Measurements from ENCODE around the gene LRBA. TPM values are rescaled to one million over a fixed set of nuclear protein-coding genes. Genes with fewer than 3 reads are reported as not detected.

The LRBA gene
- total and polyA plus RNA-seq, 5 donors from 2014 or later, result 23.0 to 95.3 (median 25.4) TPM

DNA sequence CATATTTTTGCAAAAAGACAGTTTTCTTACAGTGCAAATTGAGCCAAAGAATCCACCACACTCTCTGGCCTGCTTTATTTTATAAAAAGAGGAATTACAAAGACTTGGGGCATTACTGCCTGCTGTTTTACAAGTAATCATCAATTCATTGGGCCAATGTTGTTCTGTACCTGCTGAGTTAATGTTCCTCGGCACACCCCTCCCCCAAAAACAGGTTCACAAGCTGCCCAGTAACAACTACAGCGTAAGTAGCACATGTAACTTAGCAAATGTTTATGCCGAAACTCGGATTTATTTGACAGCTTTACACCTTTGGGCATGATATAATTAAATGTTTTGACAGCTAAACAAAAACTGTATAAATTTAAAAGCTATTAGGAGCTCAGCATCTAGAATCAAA is 647.8 kb downstream of the LRBA start:
- H3K4me3 ChIP-seq (ENCODE audit: low read depth, low read length), result no peak overlapping the region
- peaks cover 3 to 10% (median 6%) of the 10 kb centered on the region in 4 donors for H3K4me1 Mint-ChIP-seq
- H3K36me3 Mint-ChIP-seq, result peaks cover 7% of the 10 kb centered on the region
- no peaks in the 10 kb centered on the region for H3K9me3 ChIP-seq (ENCODE audit: control insufficient read depth in 2 of 2, low read length in 2 of 2)
- no peak for DNase-seq
- H3K27me3 ChIP-seq (ENCODE audit: control insufficient read depth, insufficient read depth, low read length), result no peaks in the 10 kb centered on the region
- H3K27ac Mint-ChIP-seq, result no peak overlapping the region
- H3K4me1 ChIP-seq (ENCODE audit: control insufficient read depth, insufficient read depth, low read length, poor library complexity, severe bottlenecking), result no peaks in the 10 kb centered on the region
- no peaks in the 10 kb centered on the region for H3K9me3 Mint-ChIP-seq
- no peak overlapping the region for H3K27ac ChIP-seq (ENCODE audit: insufficient read depth, low read length, poor library complexity, severe bottlenecking)
- ATAC-seq (ENCODE audit: low read depth in 2 of 2), result no peak
- H3K36me3 ChIP-seq (ENCODE audit: control insufficient read depth, insufficient read depth, low read length), result no peaks in the 10 kb centered on the region
- H3K4me3 Mint-ChIP-seq, result no peak overlapping the region
- H3K27me3 Mint-ChIP-seq, result no peaks in the 10 kb centered on the region

GRCh38 chr4:150366487-150366999 is 648.5 kb downstream of the LRBA start:
- no peak overlapping the region for H3K4me3 Mint-ChIP-seq
- no peaks in the 10 kb centered on the region for H3K4me1 ChIP-seq (ENCODE audit: control insufficient read depth, insufficient read depth, low read length, poor library complexity, severe bottlenecking)
- H3K4me1 Mint-ChIP-seq, result peaks cover 5 to 10% (median 7%) of the 10 kb centered on the region in 4 donors
- no peaks in the 10 kb centered on the region for H3K9me3 ChIP-seq (ENCODE audit: control insufficient read depth in 2 of 2, low read length in 2 of 2)
- no peak for DNase-seq
- no peak overlapping the region for H3K4me3 ChIP-seq (ENCODE audit: low read depth, low read length)
- H3K27me3 ChIP-seq (ENCODE audit: control insufficient read depth, insufficient read depth, low read length), result no peaks in the 10 kb centered on the region
- H3K36me3 ChIP-seq (ENCODE audit: control insufficient read depth, insufficient read depth, low read length), result no peaks in the 10 kb centered on the region
- H3K36me3 Mint-ChIP-seq, result peaks cover 12% of the 10 kb centered on the region
- H3K27ac ChIP-seq (ENCODE audit: insufficient read depth, low read length, poor library complexity, severe bottlenecking), result no peak overlapping the region
- ATAC-seq (ENCODE audit: low read depth in 2 of 2), result no peak
- H3K27ac Mint-ChIP-seq, result peak overlapping the region in 1 of 3 donors; percentile 0
- no peaks in the 10 kb centered on the region for H3K9me3 Mint-ChIP-seq
- H3K27me3 Mint-ChIP-seq, result no peaks in the 10 kb centered on the region

GRCh38 chr4:150363721-150364688 is 651.1 kb downstream of the LRBA start:
- DNase-seq (peak in 1 of 3 donors; percentile 35), ATAC-seq (ENCODE audit: low read depth in 2 of 2) (no peak)
- Mint-ChIP-seq H3K9me3 (no peaks in the 10 kb centered on the region), H3K4me3 (peak overlapping the region in 1 of 4 donors; percentile 7), H3K36me3 (peaks cover 15% of the 10 kb centered on the region), H3K27ac (no peak overlapping the region), H3K27me3 (no peaks in the 10 kb centered on the region), H3K4me1 (peaks cover 5 to 8% (median 7%) of the 10 kb centered on the region in 4 donors)
- Histone ChIP-seq H3K4me3 (ENCODE audit: low read depth, low read length) (no peak overlapping the region), H3K9me3 (ENCODE audit: control insufficient read depth in 2 of 2, low read length in 2 of 2) (no peaks in the 10 kb centered on the region), H3K27me3 (ENCODE audit: control insufficient read depth, insufficient read depth, low read length) (no peaks in the 10 kb centered on the region), H3K4me1 (ENCODE audit: control insufficient read depth, insufficient read depth, low read length, poor library complexity, severe bottlenecking) (no peaks in the 10 kb centered on the region), H3K36me3 (ENCODE audit: control insufficient read depth, insufficient read depth, low read length) (no peaks in the 10 kb centered on the region), H3K27ac (ENCODE audit: insufficient read depth, low read length, poor library complexity, severe bottlenecking) (no peak overlapping the region)

DNA sequence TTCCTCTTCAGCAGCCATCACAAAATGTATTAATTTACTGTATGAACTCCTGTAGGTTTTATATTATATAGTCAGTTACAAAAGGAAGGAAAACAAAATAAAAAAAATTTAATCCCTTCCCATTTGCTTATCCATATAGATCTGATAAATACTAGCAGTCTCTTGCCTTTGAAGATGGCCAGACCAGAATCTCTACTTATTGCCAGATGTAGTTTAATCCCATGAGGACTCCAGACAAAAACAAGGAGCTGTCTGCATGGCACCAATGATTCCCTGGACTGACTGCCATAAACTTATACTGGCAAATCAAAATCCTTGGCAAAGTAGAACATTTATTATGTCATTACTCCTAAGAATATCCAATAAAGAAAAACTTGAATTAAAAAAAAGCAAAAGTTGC is 656.4 kb downstream of the LRBA start:
- Mint-ChIP-seq H3K9me3 (no peaks in the 10 kb centered on the region), H3K4me3 (no peak overlapping the region), H3K36me3 (peaks cover 12% of the 10 kb centered on the region), H3K4me1 (peaks cover 3 to 8% (median 4%) of the 10 kb centered on the region in 4 donors), H3K27ac (no peak overlapping the region), H3K27me3 (peaks cover 4% of the 10 kb centered on the region)
- Histone ChIP-seq H3K9me3 (ENCODE audit: control insufficient read depth in 2 of 2, low read length in 2 of 2) (no peaks in the 10 kb centered on the region), H3K27ac (ENCODE audit: insufficient read depth, low read length, poor library complexity, severe bottlenecking) (no peak overlapping the region), H3K36me3 (ENCODE audit: control insufficient read depth, insufficient read depth, low read length) (no peaks in the 10 kb centered on the region), H3K4me3 (ENCODE audit: low read depth, low read length) (no peak overlapping the region), H3K4me1 (ENCODE audit: control insufficient read depth, insufficient read depth, low read length, poor library complexity, severe bottlenecking) (no peaks in the 10 kb centered on the region), H3K27me3 (ENCODE audit: control insufficient read depth, insufficient read depth, low read length) (no peaks in the 10 kb centered on the region)
- ATAC-seq (ENCODE audit: low read depth in 2 of 2) (no peak), DNase-seq (no peak)

GRCh38 chr4:150357829-150358228 is 657.3 kb downstream of the LRBA start:
- Mint-ChIP-seq H3K9me3 (no peaks in the 10 kb centered on the region), H3K4me3 (no peak overlapping the region), H3K4me1 (peaks cover 0 to 7% (median 1%) of the 10 kb centered on the region in 4 donors), H3K36me3 (peaks cover 13% of the 10 kb centered on the region), H3K27me3 (peaks cover 4% of the 10 kb centered on the region), H3K27ac (no peak overlapping the region)
- H3K36me3 ChIP-seq (ENCODE audit: control insufficient read depth, insufficient read depth, low read length), result no peaks in the 10 kb centered on the region
- ATAC-seq (ENCODE audit: low read depth in 2 of 2), result no peak
- no peaks in the 10 kb centered on the region for H3K9me3 ChIP-seq (ENCODE audit: control insufficient read depth in 2 of 2, low read length in 2 of 2)
- H3K27ac ChIP-seq (ENCODE audit: insufficient read depth, low read length, poor library complexity, severe bottlenecking), result no peak overlapping the region
- no peaks in the 10 kb centered on the region for H3K4me1 ChIP-seq (ENCODE audit: control insufficient read depth, insufficient read depth, low read length, poor library complexity, severe bottlenecking)
- no peak overlapping the region for H3K4me3 ChIP-seq (ENCODE audit: low read depth, low read length)
- no peaks in the 10 kb centered on the region for H3K27me3 ChIP-seq (ENCODE audit: control insufficient read depth, insufficient read depth, low read length)
- no peak for DNase-seq

- H3K4me3 Mint-ChIP-seq, result no peak overlapping the region
These were observed 659.1 kb downstream of the LRBA start for GRCh38 chr4:150355858-150356455.

DNA sequence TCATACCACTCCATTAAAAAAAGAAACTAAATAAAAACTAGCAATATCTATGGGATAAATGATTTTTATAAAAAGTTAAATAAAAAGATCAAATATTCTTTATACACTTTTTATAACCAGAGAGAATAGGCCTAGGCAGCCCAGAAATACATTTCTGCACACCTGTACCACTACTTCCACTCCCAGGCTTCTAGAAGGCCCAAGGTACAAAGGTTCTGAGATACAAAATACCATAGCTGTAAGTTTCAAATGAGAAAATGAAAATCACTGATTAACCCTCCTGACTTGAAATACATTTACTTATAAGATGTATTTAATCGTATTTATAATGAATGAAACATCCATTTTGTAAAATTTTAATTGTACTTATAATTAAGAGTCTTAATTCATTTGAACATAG is 659.7 kb downstream of the LRBA start:
- Mint-ChIP-seq H3K27ac (no peak overlapping the region), H3K9me3 (no peaks in the 10 kb centered on the region), H3K36me3 (peaks cover 8% of the 10 kb centered on the region), H3K4me3 (no peak overlapping the region), H3K4me1 (peaks cover 0 to 3% (median 0%) of the 10 kb centered on the region in 4 donors), H3K27me3 (peaks cover 4% of the 10 kb centered on the region)
- Histone ChIP-seq H3K4me3 (ENCODE audit: low read depth, low read length) (no peak overlapping the region), H3K27ac (ENCODE audit: insufficient read depth, low read length, poor library complexity, severe bottlenecking) (no peak overlapping the region), H3K27me3 (ENCODE audit: control insufficient read depth, insufficient read depth, low read length) (no peaks in the 10 kb centered on the region), H3K9me3 (ENCODE audit: control insufficient read depth in 2 of 2, low read length in 2 of 2) (no peaks in the 10 kb centered on the region), H3K4me1 (ENCODE audit: control insufficient read depth, insufficient read depth, low read length, poor library complexity, severe bottlenecking) (no peaks in the 10 kb centered on the region), H3K36me3 (ENCODE audit: control insufficient read depth, insufficient read depth, low read length) (no peaks in the 10 kb centered on the region)
- no peak for ATAC-seq (ENCODE audit: low read depth in 2 of 2)
- DNase-seq, result no peak

More at GRCh38 chr4:150355858-150356455, 659.1 kb downstream of the LRBA start:
- Mint-ChIP-seq H3K27me3 (peaks cover 4% of the 10 kb centered on the region), H3K4me1 (peaks cover 0 to 3% (median 0%) of the 10 kb centered on the region in 4 donors), H3K36me3 (peaks cover 8% of the 10 kb centered on the region), H3K27ac (no peak overlapping the region), H3K9me3 (no peaks in the 10 kb centered on the region)
- no peak for DNase-seq
- no peaks in the 10 kb centered on the region for H3K27me3 ChIP-seq (ENCODE audit: control insufficient read depth, insufficient read depth, low read length)
- no peaks in the 10 kb centered on the region for H3K36me3 ChIP-seq (ENCODE audit: control insufficient read depth, insufficient read depth, low read length)
- no peaks in the 10 kb centered on the region for H3K9me3 ChIP-seq (ENCODE audit: control insufficient read depth in 2 of 2, low read length in 2 of 2)
- no peak for ATAC-seq (ENCODE audit: low read depth in 2 of 2)
- no peaks in the 10 kb centered on the region for H3K4me1 ChIP-seq (ENCODE audit: control insufficient read depth, insufficient read depth, low read length, poor library complexity, severe bottlenecking)
- H3K27ac ChIP-seq (ENCODE audit: insufficient read depth, low read length, poor library complexity, severe bottlenecking), result no peak overlapping the region
- H3K4me3 ChIP-seq (ENCODE audit: low read depth, low read length), result no peak overlapping the region

All from CD4-positive, CD25-positive, alpha-beta regulatory T cell (primary cell).